SKM-1 treated with dmso at 0.1 percent for 144 hours (cell line): Measurements from ENCODE around the gene SPTSSA.
A peak's percentile ranks its signal among the peaks of the same experiment; 100 is the strongest.
"Not testable (repeated sequence)": the region's sequence is repeated elsewhere in the genome, so short reads cannot be mapped to it uniquely, and the experiment has no call there.

Experiments
- DNase-seq: peaks from one replicate; lab custom pipeline; 2025; ENCODE audit not compliant: unreplicated experiment; lab: John Stamatoyannopoulos, UW

SPTSSA gene, protein sequence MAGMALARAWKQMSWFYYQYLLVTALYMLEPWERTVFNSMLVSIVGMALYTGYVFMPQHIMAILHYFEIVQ

DNA sequence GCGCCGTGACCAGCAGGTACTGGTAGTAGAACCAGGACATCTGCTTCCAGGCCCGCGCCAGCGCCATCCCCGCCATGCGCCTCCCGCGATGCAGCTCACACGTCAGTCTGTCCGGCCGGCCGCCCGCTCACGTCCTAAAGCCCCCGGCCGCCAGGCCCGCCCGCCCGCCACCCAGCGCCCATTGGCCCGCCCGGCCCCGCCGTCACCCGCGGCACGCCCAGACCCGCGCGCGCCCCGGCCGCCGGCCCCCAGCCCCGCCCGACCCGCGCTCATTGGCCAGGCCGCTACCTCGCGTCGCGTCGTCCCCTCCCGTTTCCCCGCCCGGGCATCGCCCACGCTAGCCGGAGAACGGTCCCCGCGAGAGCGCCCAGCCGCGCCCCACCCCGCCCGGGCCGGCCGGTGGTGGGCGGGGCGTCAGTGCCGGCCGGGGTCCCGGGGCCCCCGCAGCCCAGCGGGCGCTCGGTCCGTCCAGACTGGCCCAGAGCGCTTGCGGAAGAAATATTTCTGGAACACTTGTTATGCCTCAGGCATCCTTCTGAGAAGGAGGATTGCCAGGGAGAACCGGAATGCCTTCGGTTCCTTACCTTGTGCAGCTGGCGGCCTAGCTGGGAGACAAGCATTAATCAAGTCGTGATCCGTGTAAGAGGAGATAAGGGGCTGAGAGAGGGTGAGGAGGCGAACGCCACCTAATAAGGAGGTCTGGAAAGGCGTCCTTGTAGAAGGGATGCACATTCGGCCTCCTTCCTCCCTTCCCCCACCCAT, at the start of gene SPTSSA:
Gene SPTSSA (minus strand): TSS at position 109 of the 762 bp plus-strand sequence. CDS start 33 bp downstream, at position 76.
- peak; percentile 56 for DNase-seq

- no peak for DNase-seq
Observed at GRCh38 chr14:34507884-34508283, 45.8 kb upstream of the SPTSSA start.

DNA sequence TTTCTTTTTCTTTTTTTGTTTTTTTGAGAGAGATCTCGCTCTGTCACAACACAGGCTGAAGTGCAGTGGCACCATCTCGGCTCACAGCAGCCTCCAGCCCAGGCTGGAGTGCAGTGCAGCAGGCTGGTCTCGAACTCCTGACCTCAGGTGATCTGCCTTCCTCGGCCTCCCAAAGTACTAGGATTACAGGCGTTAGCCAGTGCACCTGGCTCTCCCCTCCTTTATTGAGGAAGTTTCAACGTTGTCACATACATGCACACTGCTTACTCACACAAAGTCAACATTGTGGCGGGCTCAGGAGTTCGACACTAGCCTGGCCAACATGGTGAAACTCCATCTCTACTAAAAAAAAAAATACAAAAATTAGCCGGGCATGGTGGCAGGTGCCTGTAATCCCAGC, 45.4 kb upstream of the SPTSSA start:
- DNase-seq: no peak

DNA sequence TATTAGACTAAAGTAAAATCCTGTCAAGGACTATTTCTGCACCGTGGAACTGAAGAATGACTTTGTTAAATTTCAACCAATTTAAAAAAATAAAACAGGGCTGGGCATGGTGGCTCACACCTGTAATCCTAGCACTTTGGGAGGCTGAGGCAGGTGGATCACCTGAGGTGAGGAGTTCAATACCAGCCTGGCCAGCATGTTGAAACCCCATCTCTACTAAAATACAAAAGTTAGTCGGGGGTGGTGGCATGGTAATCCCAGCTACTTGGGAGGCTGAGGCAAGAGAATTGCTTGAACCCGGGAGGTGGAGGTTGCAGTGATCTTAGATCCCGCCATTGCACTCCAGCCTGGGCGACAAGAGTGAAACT, 43.1 kb upstream of the SPTSSA start:
- not testable (repeated sequence) for DNase-seq

GRCh38 chr14:34504027-34504426, 42.0 kb upstream of the SPTSSA start:
- DNase-seq: not testable (repeated sequence)

- no peak for DNase-seq
Observed at GRCh38 chr14:34502545-34503225, 40.6 kb upstream of the SPTSSA start.

- DNase-seq: no peak
Observed at GRCh38 chr14:34502001-34502400, 40.0 kb upstream of the SPTSSA start.

DNA sequence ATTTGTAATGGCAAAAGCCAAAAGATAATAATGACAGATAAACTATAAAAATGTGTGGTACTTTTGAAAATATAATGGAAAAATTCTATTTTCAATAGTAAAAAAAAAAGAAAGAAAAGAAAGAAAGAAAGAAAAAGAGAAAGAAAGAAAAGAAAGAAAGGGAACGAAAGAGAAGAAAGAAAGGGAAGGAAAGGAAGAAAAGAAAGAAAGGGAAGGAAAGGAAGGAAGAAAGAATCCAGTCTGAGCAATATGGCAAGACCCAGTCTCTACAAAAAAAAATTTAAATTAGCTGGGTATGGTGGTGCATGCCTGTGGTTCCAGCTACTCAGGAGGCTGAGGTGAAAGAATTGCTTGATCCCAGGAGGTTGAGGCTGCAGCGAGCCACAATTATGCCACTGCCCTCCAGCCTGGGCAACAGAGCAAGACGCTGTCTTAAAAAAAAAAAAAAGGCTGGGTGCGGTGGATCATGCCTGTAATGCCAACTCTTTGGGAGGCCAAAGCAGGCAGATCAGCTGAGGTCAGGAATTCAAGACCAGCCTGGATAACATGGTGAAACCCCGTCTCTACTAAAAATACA, 39.1 kb upstream of the SPTSSA start:
- DNase-seq: no peak

GRCh38 chr14:34498684-34499412, 36.8 kb upstream of the SPTSSA start:
- no peak for DNase-seq

DNA sequence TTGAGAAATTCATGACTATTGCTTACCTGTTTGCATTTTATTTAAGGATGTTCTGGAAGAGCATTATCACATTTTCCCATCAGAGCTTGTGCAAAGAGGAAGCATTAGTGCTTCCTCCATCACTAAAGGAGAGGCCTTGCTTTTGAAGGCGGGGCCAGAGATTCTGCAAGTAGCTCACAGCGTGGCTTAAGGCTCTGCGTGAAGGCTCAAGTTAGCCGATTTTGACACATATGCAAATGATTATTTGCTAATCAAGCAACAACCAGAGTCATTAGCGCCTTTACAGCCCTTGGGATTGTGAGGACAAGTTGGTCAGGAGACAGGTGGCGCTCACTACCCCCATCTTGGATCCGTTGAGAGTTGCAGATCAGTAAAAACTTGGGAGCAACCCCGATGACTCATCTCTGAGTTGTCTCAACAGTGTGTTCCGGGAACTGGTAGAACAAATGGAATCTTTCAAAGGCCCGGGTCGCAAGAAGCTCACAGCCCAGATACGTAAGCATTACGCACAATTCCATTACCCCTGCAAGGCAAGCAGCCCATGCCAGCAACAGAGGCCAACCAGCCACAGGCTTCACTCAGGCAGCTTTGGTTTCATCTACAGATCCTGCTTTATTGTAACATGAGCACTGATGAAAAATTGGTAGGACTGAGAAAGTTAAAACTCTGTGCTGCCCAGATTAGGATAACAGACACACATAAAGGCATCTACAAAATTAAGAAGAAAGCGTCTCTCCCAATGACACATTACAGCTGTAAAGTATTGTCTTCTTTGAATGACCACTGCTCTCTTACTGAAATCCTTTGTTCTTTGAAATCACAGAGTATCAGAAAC, 34.9 kb upstream of the SPTSSA start:
- no peak for DNase-seq

GRCh38 chr14:34496007-34496678, 34.1 kb upstream of the SPTSSA start:
- no peak for DNase-seq

- DNase-seq: no peak
Observed at GRCh38 chr14:34489324-34489723, 27.3 kb upstream of the SPTSSA start.

DNA sequence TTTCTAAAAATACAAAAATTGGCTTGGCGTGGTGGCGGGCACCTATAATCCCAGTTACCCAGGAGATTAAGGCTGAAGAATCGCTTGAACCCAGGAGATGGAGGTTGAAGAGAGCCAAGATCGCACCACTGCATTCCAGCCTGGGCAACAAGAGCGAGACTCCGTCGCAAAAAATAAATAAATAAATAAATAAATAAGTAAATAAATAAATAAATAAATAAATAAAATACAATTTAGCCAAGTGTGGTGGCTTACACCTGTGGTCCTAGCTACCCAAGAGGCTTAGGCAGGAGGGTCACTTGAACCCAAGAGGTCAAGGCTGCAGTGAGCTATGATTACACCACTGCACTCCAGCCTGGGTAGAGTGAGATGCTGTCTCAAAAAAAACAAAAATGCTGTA, 26.5 kb upstream of the SPTSSA start:
- no peak for DNase-seq

DNA sequence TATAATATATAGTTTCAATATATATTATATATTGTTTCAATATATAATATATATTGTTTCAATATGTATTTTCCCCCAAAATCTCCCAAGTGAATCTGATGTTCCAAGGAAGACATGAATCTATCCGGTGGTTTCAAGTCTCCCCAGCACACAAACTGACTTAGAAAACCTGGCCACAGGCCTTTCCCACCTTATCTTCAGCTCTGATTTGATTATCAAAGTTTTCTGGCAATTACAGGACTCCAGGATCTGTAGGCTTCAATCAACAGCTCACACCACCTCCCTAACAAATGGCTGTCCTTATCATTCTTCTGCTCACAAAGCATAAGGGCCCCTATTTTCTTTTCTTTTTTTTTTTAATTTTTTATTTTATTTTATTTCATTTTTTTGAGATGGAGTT, 22.7 kb upstream of the SPTSSA start:
- no peak for DNase-seq

GRCh38 chr14:34482463-34482862, 20.4 kb upstream of the SPTSSA start:
- DNase-seq: no peak

DNA sequence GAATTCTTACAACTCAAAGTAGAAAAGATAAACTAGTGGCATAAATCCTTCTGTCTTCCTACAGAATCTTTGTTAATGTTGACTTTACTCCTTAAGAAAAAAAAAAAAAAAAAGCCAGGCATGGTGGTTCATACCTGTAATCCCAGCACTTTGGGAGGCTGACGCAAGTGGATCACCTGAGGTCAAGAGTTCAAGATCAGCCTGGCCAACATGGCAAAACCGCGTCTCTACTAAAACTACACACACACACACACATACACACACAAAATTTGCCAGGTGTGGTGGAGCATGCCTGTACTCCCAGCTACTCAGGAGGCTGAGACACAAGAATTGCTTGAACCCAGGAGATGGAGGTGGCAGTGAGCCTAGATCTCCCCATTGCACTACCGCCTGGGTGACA, 17.7 kb upstream of the SPTSSA start:
- no peak for DNase-seq

- DNase-seq: no peak
Observed at GRCh38 chr14:34478261-34478660, 16.2 kb upstream of the SPTSSA start.

GRCh38 chr14:34476036-34476435, 14.0 kb upstream of the SPTSSA start:
- DNase-seq: not testable (repeated sequence)

GRCh38 chr14:34475163-34475562, 13.1 kb upstream of the SPTSSA start:
- no peak for DNase-seq

- DNase-seq: no peak
Observed at GRCh38 chr14:34474187-34474679, 12.2 kb upstream of the SPTSSA start.
